ENCODE measurements around the gene NEGR1. TPM values are rescaled to one million over a fixed set of nuclear protein-coding genes. Genes with fewer than 3 reads are reported as not detected.

The NEGR1 gene
- polyA plus RNA-seq, 3 donors from 2014 or later, result 1.7 TPM; not detected in 2

GRCh38 chr1:72137656-72138055, 144.7 kb downstream of the NEGR1 start:
- Mint-ChIP-seq H3K4me1 (no peaks in the 10 kb centered on the region), H3K9me3 (peaks cover 2 to 30% (median 16%) of the 10 kb centered on the region in 6 donors), H3K4me3 (no peak overlapping the region), H3K27me3 (ENCODE audit: low read depth in 3 of 3) (no peaks in the 10 kb centered on the region), H3K27ac (no peak overlapping the region), H3K36me3 (peaks cover 0 to 2% (median 0%) of the 10 kb centered on the region in 3 donors)
- DNase-seq, result no peak

- DNase-seq, result no peak
- Mint-ChIP-seq H3K4me3 (no peak overlapping the region), H3K36me3 (peaks cover 0 to 6% (median 0%) of the 10 kb centered on the region in 3 donors), H3K4me1 (no peaks in the 10 kb centered on the region), H3K27ac (no peak overlapping the region), H3K9me3 (peaks cover 0 to 27% (median 6%) of the 10 kb centered on the region in 6 donors), H3K27me3 (ENCODE audit: low read depth in 3 of 3) (no peaks in the 10 kb centered on the region)
These were observed 152.5 kb downstream of the NEGR1 start for GRCh38 chr1:72129869-72130268.

- Mint-ChIP-seq H3K4me1 (no peaks in the 10 kb centered on the region), H3K36me3 (no peaks in the 10 kb centered on the region), H3K27ac (no peak overlapping the region), H3K4me3 (no peak overlapping the region), H3K9me3 (peaks cover 0 to 11% (median 4%) of the 10 kb centered on the region in 6 donors), H3K27me3 (ENCODE audit: low read depth in 3 of 3) (peaks cover 0 to 2% (median 0%) of the 10 kb centered on the region in 3 donors)
- no peak for DNase-seq
These were observed 160.0 kb downstream of the NEGR1 start for GRCh38 chr1:72122099-72122880.

GRCh38 chr1:72119491-72119890, 162.8 kb downstream of the NEGR1 start:
- Mint-ChIP-seq H3K9me3 (peaks cover 0 to 11% (median 4%) of the 10 kb centered on the region in 6 donors), H3K36me3 (no peaks in the 10 kb centered on the region), H3K27me3 (ENCODE audit: low read depth in 3 of 3) (peaks cover 0 to 2% (median 0%) of the 10 kb centered on the region in 3 donors), H3K4me3 (no peak overlapping the region), H3K4me1 (no peaks in the 10 kb centered on the region), H3K27ac (no peak overlapping the region)
- no peak for DNase-seq

- Mint-ChIP-seq H3K4me1 (no peaks in the 10 kb centered on the region), H3K4me3 (no peak overlapping the region), H3K27ac (no peak overlapping the region), H3K36me3 (no peaks in the 10 kb centered on the region), H3K9me3 (peaks cover 0 to 17% (median 2%) of the 10 kb centered on the region in 6 donors), H3K27me3 (ENCODE audit: low read depth in 3 of 3) (no peaks in the 10 kb centered on the region)
- DNase-seq, result no peak
These were observed 164.7 kb downstream of the NEGR1 start for GRCh38 chr1:72117621-72118020.

- H3K27ac Mint-ChIP-seq, result no peak overlapping the region
These were observed 167.0 kb downstream of the NEGR1 start for GRCh38 chr1:72115290-72115689.

GRCh38 chr1:72111662-72112061, 170.7 kb downstream of the NEGR1 start:
- H3K4me3 Mint-ChIP-seq, result no peak overlapping the region
- no peaks in the 10 kb centered on the region for H3K4me1 Mint-ChIP-seq
- H3K27me3 Mint-ChIP-seq (ENCODE audit: low read depth in 3 of 3), result no peaks in the 10 kb centered on the region
- no peaks in the 10 kb centered on the region for H3K36me3 Mint-ChIP-seq
- H3K27ac Mint-ChIP-seq, result no peak overlapping the region
- no peak for DNase-seq
- peaks cover 0 to 17% (median 3%) of the 10 kb centered on the region in 6 donors for H3K9me3 Mint-ChIP-seq

More at GRCh38 chr1:72115290-72115689, 167.0 kb downstream of the NEGR1 start:
- Mint-ChIP-seq H3K4me3 (no peak overlapping the region), H3K4me1 (no peaks in the 10 kb centered on the region), H3K27me3 (ENCODE audit: low read depth in 3 of 3) (no peaks in the 10 kb centered on the region), H3K36me3 (no peaks in the 10 kb centered on the region), H3K9me3 (peaks cover 0 to 17% (median under 1%) of the 10 kb centered on the region in 6 donors)
- DNase-seq, result no peak

GRCh38 chr1:72109916-72110315, 172.4 kb downstream of the NEGR1 start:
- H3K36me3 Mint-ChIP-seq, result no peaks in the 10 kb centered on the region
- no peaks in the 10 kb centered on the region for H3K27me3 Mint-ChIP-seq (ENCODE audit: low read depth in 3 of 3)
- no peak overlapping the region for H3K27ac Mint-ChIP-seq
- no peak overlapping the region for H3K4me3 Mint-ChIP-seq
- peaks cover 1 to 22% (median 5%) of the 10 kb centered on the region in 6 donors for H3K9me3 Mint-ChIP-seq
- H3K4me1 Mint-ChIP-seq, result no peaks in the 10 kb centered on the region
- DNase-seq, result no peak

- H3K9me3 Mint-ChIP-seq, result peaks cover 2 to 20% (median 12%) of the 10 kb centered on the region in 6 donors
- H3K27me3 Mint-ChIP-seq (ENCODE audit: low read depth in 3 of 3), result no peaks in the 10 kb centered on the region
- no peak for DNase-seq
- H3K4me1 Mint-ChIP-seq, result no peaks in the 10 kb centered on the region
- H3K4me3 Mint-ChIP-seq, result no peak overlapping the region
- H3K36me3 Mint-ChIP-seq, result no peaks in the 10 kb centered on the region
- H3K27ac Mint-ChIP-seq, result no peak overlapping the region
These were observed 177.1 kb downstream of the NEGR1 start for GRCh38 chr1:72105201-72105600.

- DNase-seq, result no peak
- Mint-ChIP-seq H3K27me3 (ENCODE audit: low read depth in 3 of 3) (no peaks in the 10 kb centered on the region), H3K36me3 (no peaks in the 10 kb centered on the region), H3K27ac (no peak overlapping the region), H3K9me3 (peaks cover 1 to 26% (median 11%) of the 10 kb centered on the region in 6 donors), H3K4me1 (no peaks in the 10 kb centered on the region), H3K4me3 (no peak overlapping the region)
These were observed 180.3 kb downstream of the NEGR1 start for GRCh38 chr1:72101840-72102632.

GRCh38 chr1:72100771-72101170, 181.6 kb downstream of the NEGR1 start:
- Mint-ChIP-seq H3K27me3 (ENCODE audit: low read depth in 3 of 3) (no peaks in the 10 kb centered on the region), H3K4me1 (no peaks in the 10 kb centered on the region), H3K9me3 (peaks cover 1 to 23% (median 8%) of the 10 kb centered on the region in 6 donors), H3K36me3 (no peaks in the 10 kb centered on the region), H3K4me3 (no peak overlapping the region), H3K27ac (no peak overlapping the region)
- DNase-seq, result no peak

GRCh38 chr1:72097851-72098570, 184.3 kb downstream of the NEGR1 start:
- Mint-ChIP-seq H3K27ac (no peak overlapping the region), H3K36me3 (no peaks in the 10 kb centered on the region), H3K27me3 (ENCODE audit: low read depth in 3 of 3) (no peaks in the 10 kb centered on the region), H3K9me3 (peaks cover 0 to 19% (median 8%) of the 10 kb centered on the region in 6 donors), H3K4me3 (no peak overlapping the region), H3K4me1 (no peaks in the 10 kb centered on the region)
- no peak for DNase-seq

GRCh38 chr1:72094209-72094608, 188.1 kb downstream of the NEGR1 start:
- no peak overlapping the region for H3K4me3 Mint-ChIP-seq
- no peaks in the 10 kb centered on the region for H3K36me3 Mint-ChIP-seq
- peaks cover 0 to 11% (median 1%) of the 10 kb centered on the region in 6 donors for H3K9me3 Mint-ChIP-seq
- peaks cover 0 to 2% (median 0%) of the 10 kb centered on the region in 3 donors for H3K27me3 Mint-ChIP-seq (ENCODE audit: low read depth in 3 of 3)
- H3K4me1 Mint-ChIP-seq, result no peaks in the 10 kb centered on the region
- H3K27ac Mint-ChIP-seq, result no peak overlapping the region
- no peak for DNase-seq
